Measurements from ENCODE around the gene CNTNAP2.

Gene CNTNAP2

GRCh38 chr7:146982482-146982881 is 865.9 kb downstream of the CNTNAP2 start:
- Histone ChIP-seq H3K4me1 (ENCODE audit: insufficient read depth, low read length) (no peaks in the 10 kb centered on the region), H2AFZ (ENCODE audit: low read depth, low read length) (no peak overlapping the region), H3K27me3 (ENCODE audit: insufficient read depth, low read length, poor library complexity) (no peaks in the 10 kb centered on the region)

DNA sequence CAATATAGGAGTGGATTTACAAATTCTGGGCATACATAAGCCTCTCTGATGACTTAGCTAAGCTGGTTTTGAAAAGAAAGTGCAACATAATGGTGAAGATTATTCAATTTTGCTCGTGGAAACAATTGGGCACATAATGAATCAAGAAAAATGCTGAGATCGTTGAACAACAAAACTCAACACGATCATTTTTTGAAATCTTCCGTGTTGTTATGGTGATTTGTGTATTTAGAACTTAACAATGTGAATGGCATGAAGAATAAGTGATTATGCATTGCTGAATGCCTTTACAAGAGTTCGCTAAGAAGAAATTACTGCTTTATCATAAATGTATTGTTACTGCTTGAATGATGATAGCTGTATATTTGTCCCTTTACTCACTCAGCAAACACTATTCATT is 875.0 kb downstream of the CNTNAP2 start:
- DNase-seq (no peak), ATAC-seq (ENCODE audit: insufficient read depth, low read depth) (no peak)
- H3K79me2 ChIP-seq (ENCODE audit: insufficient read depth, low read length): no peaks in the 10 kb centered on the region
- no peaks in the 10 kb centered on the region for H3K9me3 ChIP-seq (ENCODE audit: insufficient read depth, low read length, severe bottlenecking)
- H3K9ac ChIP-seq (ENCODE audit: low read depth, low read length): no peak overlapping the region
- H4K20me1 ChIP-seq (ENCODE audit: insufficient read depth, low read length): no peaks in the 10 kb centered on the region
- H3K4me2 ChIP-seq (ENCODE audit: insufficient read depth, low read length): no peak overlapping the region
- no peak overlapping the region for H3K4me3 ChIP-seq (ENCODE audit: low read depth in 1 of 2, low read length in 2 of 2)
- no peak overlapping the region for H3K27ac ChIP-seq (ENCODE audit: low read length)
- no peak overlapping the region for H2AFZ ChIP-seq (ENCODE audit: low read depth, low read length)
- H3K4me1 ChIP-seq (ENCODE audit: insufficient read depth, low read length): no peaks in the 10 kb centered on the region
- no peak for TF ChIP-seq EZH2 (IDR thresholded peaks at IDR 0.05; ENCODE audit: borderline replicate concordance, low read depth, low read length, severe bottlenecking)
- no peak for TF ChIP-seq CTCF (IDR thresholded peaks at IDR 0.05; ENCODE audit: borderline replicate concordance, extremely low read depth, low read length, poor library complexity, severe bottlenecking)
- no peaks in the 10 kb centered on the region for H3K36me3 ChIP-seq (ENCODE audit: insufficient read depth, low read length)
- no peaks in the 10 kb centered on the region for H3K27me3 ChIP-seq (ENCODE audit: insufficient read depth, low read length, poor library complexity)

More at GRCh38 chr7:146982482-146982881, 865.9 kb downstream of the CNTNAP2 start:
- Histone ChIP-seq H3K9ac (ENCODE audit: low read depth, low read length) (no peak overlapping the region), H4K20me1 (ENCODE audit: insufficient read depth, low read length) (no peaks in the 10 kb centered on the region), H3K27ac (ENCODE audit: low read length) (no peak overlapping the region), H3K9me3 (ENCODE audit: insufficient read depth, low read length, severe bottlenecking) (no peaks in the 10 kb centered on the region), H3K4me3 (ENCODE audit: low read depth in 1 of 2, low read length in 2 of 2) (no peak overlapping the region), H3K36me3 (ENCODE audit: insufficient read depth, low read length) (no peaks in the 10 kb centered on the region), H3K4me2 (ENCODE audit: insufficient read depth, low read length) (no peak overlapping the region), H3K79me2 (ENCODE audit: insufficient read depth, low read length) (no peaks in the 10 kb centered on the region)
- ATAC-seq (ENCODE audit: insufficient read depth, low read depth) (no peak), DNase-seq (no peak)
- no peak for TF ChIP-seq EZH2 (IDR thresholded peaks at IDR 0.05; ENCODE audit: borderline replicate concordance, low read depth, low read length, severe bottlenecking)
- no peak for TF ChIP-seq CTCF (IDR thresholded peaks at IDR 0.05; ENCODE audit: borderline replicate concordance, extremely low read depth, low read length, poor library complexity, severe bottlenecking)

GRCh38 chr7:146993764-146994163 is 877.2 kb downstream of the CNTNAP2 start:
- Histone ChIP-seq H3K4me3 (ENCODE audit: low read depth in 1 of 2, low read length in 2 of 2) (no peak overlapping the region), H3K36me3 (ENCODE audit: insufficient read depth, low read length) (no peaks in the 10 kb centered on the region), H3K27me3 (ENCODE audit: insufficient read depth, low read length, poor library complexity) (no peaks in the 10 kb centered on the region), H3K79me2 (ENCODE audit: insufficient read depth, low read length) (no peaks in the 10 kb centered on the region), H3K4me2 (ENCODE audit: insufficient read depth, low read length) (no peak overlapping the region), H3K9me3 (ENCODE audit: insufficient read depth, low read length, severe bottlenecking) (no peaks in the 10 kb centered on the region), H3K4me1 (ENCODE audit: insufficient read depth, low read length) (no peaks in the 10 kb centered on the region), H4K20me1 (ENCODE audit: insufficient read depth, low read length) (no peaks in the 10 kb centered on the region), H3K9ac (ENCODE audit: low read depth, low read length) (no peak overlapping the region), H3K27ac (ENCODE audit: low read length) (no peak overlapping the region), H2AFZ (ENCODE audit: low read depth, low read length) (no peak overlapping the region)
- no peak for ATAC-seq (ENCODE audit: insufficient read depth, low read depth)
- DNase-seq: no peak
- TF ChIP-seq EZH2 (IDR thresholded peaks at IDR 0.05; ENCODE audit: borderline replicate concordance, low read depth, low read length, severe bottlenecking): no peak
- TF ChIP-seq CTCF (IDR thresholded peaks at IDR 0.05; ENCODE audit: borderline replicate concordance, extremely low read depth, low read length, poor library complexity, severe bottlenecking): no peak

GRCh38 chr7:147008530-147008929 is 891.9 kb downstream of the CNTNAP2 start:
- Histone ChIP-seq H3K36me3 (ENCODE audit: insufficient read depth, low read length) (no peaks in the 10 kb centered on the region), H3K4me2 (ENCODE audit: insufficient read depth, low read length) (no peak overlapping the region), H4K20me1 (ENCODE audit: insufficient read depth, low read length) (no peaks in the 10 kb centered on the region), H3K9ac (ENCODE audit: low read depth, low read length) (no peak overlapping the region), H3K27me3 (ENCODE audit: insufficient read depth, low read length, poor library complexity) (no peaks in the 10 kb centered on the region), H2AFZ (ENCODE audit: low read depth, low read length) (no peak overlapping the region), H3K9me3 (ENCODE audit: insufficient read depth, low read length, severe bottlenecking) (peaks cover 2% of the 10 kb centered on the region), H3K4me3 (ENCODE audit: low read depth in 1 of 2, low read length in 2 of 2) (no peak overlapping the region), H3K27ac (ENCODE audit: low read length) (no peak overlapping the region), H3K4me1 (ENCODE audit: insufficient read depth, low read length) (no peaks in the 10 kb centered on the region), H3K79me2 (ENCODE audit: insufficient read depth, low read length) (no peaks in the 10 kb centered on the region)
- DNase-seq (no peak), ATAC-seq (ENCODE audit: insufficient read depth, low read depth) (no peak)
- no peak for TF ChIP-seq EZH2 (IDR thresholded peaks at IDR 0.05; ENCODE audit: borderline replicate concordance, low read depth, low read length, severe bottlenecking)
- no peak for TF ChIP-seq CTCF (IDR thresholded peaks at IDR 0.05; ENCODE audit: borderline replicate concordance, extremely low read depth, low read length, poor library complexity, severe bottlenecking)
